Thyroid gland (tissue), 4 donors: ENCODE results near the gene PPHLN1. TPM values are rescaled to one million over a fixed set of nuclear protein-coding genes. Genes with fewer than 3 reads are reported as not detected.
"Not testable (repeated sequence)": the region's sequence is repeated elsewhere in the genome, so short reads cannot be mapped to it uniquely, and the experiment has no call there.

Source experiments
- DNase-seq, 2 donors: peaks; one replicate each; pipeline ENCODE4 v3.0.0-alpha.2; 2019
- H3K27ac ChIP-seq, 3 donors: fragments of 200-600 bp; sonication (generic); 1 replicate in 2 of 3; 2 replicates in 1 of 3; pipeline ENCODE4 v1.5.1; 2016 to 2019; ENCODE audit warnings: mild to moderate bottlenecking in 1 of 3, moderate library complexity in 1 of 3
- H3K27me3 ChIP-seq: fragments of 200-600 bp; sonication (generic); one replicate; pipeline ENCODE4 v1.5.1; 2019
- H3K36me3 ChIP-seq, 2 donors: fragments of 200-600 bp; sonication (generic); one replicate each; pipeline ENCODE4 v1.5.1; 2016 to 2019
- H3K4me1 ChIP-seq, 2 donors: fragments of 200-600 bp; sonication (generic); one replicate each; pipeline ENCODE4 v1.5.1; 2017 to 2019
- H3K4me3 ChIP-seq, 3 donors: fragments of 200-600 bp; sonication (generic); replicated peaks in 1 of 3; 1 replicate in 2 of 3; 2 replicates in 1 of 3; pipeline ENCODE4 v1.5.1; 2016; ENCODE audit warnings: mild to moderate bottlenecking in 1 of 3
- H3K9me3 ChIP-seq: fragments of 200-600 bp; sonication (generic); one replicate; pipeline ENCODE4 v1.5.1; 2017
- POLR2A ChIP-seq, 2 donors: fragments of 450-650 bp; IDR thresholded peaks; one replicate each; pipeline ENCODE4 v1.6.1; 2017; ENCODE audit warnings: antibody characterized with exemption in 2 of 2, mild to moderate bottlenecking in 2 of 2, moderate library complexity in 1 of 2
- WGBS, 2 donors: methylation state at CpG; one replicate each; pipeline ENCODE4 v1.1.5; 2017; 5-methylcytosine and 5-hydroxymethylcytosine counted together
- intact Hi-C: fragments of 100-400 bp; cut with DNase I; formaldehyde crosslinking; loops from one replicate; pipeline ENCODE4 v1.15.1; 2023
- total RNA-seq, 4 donors: library from RNA; depleted of rRNA; stranded (reverse); fragments of >200 nt; gene quantifications; one replicate each; pipeline ENCODE4 v1.2.3, GENCODE V29; 2016
- TF ChIP-seq, protein P1 (sequence below), 6 experiments: fragments of 200-600 bp in 3 of 6; fragments of 450-650 bp in 3 of 6; sonication (generic) in 3 of 6; IDR thresholded peaks; one replicate each; pipeline ENCODE4 v1.5.1; 2016 to 2019; ENCODE audit warnings: antibody characterized with exemption in 6 of 6, mild to moderate bottlenecking in 2 of 6, inconsistent platforms in 1 of 6, moderate library complexity in 1 of 6

Gene PPHLN1
- total RNA-seq, 4 donors from 2014 or later: 57.9 to 91.3 (median 66.3) TPM

DNA sequence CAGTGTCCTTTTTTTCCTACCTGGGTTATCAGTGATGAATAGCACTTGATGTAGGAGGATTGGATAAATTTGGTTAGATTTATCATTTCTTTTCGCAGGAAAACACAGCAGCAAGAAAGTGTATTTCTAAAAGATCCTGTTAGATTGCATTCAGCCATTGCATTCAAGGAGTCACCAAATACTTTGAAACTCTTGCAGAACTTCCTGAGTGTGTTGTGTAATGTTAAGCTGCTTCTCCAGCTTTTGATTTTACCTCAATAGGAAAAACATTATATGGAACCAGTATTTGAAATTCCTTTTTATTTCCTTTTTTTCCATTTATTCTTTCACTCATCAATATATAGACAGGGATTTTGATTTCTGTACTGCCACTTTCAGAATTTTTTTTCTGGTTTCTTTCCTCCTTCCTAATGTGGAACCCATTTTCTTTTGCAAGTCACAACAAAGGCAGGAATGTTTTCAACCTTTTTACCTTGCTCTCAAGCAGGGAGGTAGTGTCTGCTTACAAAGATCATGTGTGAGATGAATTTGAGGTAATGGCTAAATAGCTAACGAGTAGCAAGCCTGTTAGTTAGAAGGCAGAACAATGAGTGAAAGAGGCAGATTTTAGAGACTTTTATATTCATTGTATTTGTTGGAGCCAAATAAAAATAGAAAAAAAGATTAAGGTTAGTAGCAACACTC, 56.2 kb downstream of the PPHLN1 start:
- Histone ChIP-seq H3K9me3 (no peaks in the 10 kb centered on the region), H3K4me3 (no peak overlapping the region), H3K27ac (no peak overlapping the region), H3K27me3 (no peaks in the 10 kb centered on the region), H3K36me3 (no peaks in the 10 kb centered on the region), H3K4me1 (no peaks in the 10 kb centered on the region)
- no peak for DNase-seq
- intact Hi-C loops: no loop called here
- WGBS, 2 donors: 90 to 91% methylated on average over 2 of the region's 2 CpGs
- TF ChIP-seq, protein P1, sequence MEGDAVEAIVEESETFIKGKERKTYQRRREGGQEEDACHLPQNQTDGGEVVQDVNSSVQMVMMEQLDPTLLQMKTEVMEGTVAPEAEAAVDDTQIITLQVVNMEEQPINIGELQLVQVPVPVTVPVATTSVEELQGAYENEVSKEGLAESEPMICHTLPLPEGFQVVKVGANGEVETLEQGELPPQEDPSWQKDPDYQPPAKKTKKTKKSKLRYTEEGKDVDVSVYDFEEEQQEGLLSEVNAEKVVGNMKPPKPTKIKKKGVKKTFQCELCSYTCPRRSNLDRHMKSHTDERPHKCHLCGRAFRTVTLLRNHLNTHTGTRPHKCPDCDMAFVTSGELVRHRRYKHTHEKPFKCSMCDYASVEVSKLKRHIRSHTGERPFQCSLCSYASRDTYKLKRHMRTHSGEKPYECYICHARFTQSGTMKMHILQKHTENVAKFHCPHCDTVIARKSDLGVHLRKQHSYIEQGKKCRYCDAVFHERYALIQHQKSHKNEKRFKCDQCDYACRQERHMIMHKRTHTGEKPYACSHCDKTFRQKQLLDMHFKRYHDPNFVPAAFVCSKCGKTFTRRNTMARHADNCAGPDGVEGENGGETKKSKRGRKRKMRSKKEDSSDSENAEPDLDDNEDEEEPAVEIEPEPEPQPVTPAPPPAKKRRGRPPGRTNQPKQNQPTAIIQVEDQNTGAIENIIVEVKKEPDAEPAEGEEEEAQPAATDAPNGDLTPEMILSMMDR (IDR thresholded peaks at IDR 0.05): no peak
- no peak for TF ChIP-seq POLR2A (IDR thresholded peaks at IDR 0.05)

DNA sequence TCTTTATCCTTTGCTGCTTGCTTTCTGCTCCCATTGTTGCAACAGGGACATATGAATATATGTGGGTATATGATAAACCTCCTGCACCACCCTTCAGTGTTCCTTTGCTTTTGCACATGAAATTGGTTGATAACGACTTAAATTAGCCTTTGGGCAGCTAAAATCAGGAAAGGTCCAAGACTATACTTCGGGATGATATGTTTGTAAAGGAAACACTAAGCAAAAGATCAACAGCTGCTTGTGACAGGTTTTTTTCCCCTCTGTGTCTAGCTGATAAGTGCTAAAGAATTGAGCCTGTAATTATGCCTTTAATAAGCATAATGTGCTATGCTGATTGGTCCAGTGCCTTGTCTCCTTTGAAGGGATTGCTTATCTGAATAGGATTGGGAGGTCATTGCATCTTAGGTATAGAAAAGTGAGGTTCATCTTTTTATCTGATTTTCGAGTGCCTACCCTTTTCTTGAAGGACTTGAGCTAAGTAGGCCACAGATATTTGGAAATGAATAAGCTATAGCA, 59.4 kb downstream of the PPHLN1 start:
- Histone ChIP-seq H3K9me3 (no peaks in the 10 kb centered on the region), H3K4me3 (no peak overlapping the region), H3K4me1 (no peaks in the 10 kb centered on the region), H3K27ac (no peak overlapping the region), H3K27me3 (no peaks in the 10 kb centered on the region), H3K36me3 (peaks cover 0 to 3% of the 10 kb centered on the region in 2 donors)
- TF ChIP-seq, protein P1 (IDR thresholded peaks at IDR 0.05): no peak
- TF ChIP-seq POLR2A (IDR thresholded peaks at IDR 0.05): no peak
- 90 to 97% methylated on average over 3 of the region's 3 CpGs for WGBS, 2 donors
- DNase-seq: no peak
- intact Hi-C loops: no loop called here

DNA sequence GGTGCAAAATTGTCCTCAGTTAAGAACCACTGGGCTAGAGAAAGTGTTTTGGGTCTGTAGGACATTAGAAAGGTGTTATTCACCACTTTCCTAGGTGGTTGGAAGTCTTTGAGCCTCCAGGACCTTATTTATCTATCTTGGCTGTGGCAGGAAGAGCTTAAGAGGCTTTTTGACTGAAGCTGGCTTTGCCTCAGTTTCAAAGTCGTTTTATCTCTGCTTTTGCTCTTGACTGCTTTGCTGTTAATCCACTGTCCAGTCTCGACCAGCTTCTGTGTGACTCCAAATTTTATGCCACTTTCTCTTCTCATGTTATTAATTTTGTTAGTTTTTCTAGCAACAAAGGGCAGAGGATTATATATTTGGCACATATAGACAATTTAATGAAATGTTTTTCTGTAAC, 60.3 kb downstream of the PPHLN1 start:
- WGBS, 2 donors: 47 to 59% methylated on average over 2 of the region's 2 CpGs
- Histone ChIP-seq H3K4me3 (no peak overlapping the region), H3K9me3 (no peaks in the 10 kb centered on the region), H3K36me3 (peaks cover 0 to 3% of the 10 kb centered on the region in 2 donors), H3K27ac (no peak overlapping the region), H3K4me1 (no peaks in the 10 kb centered on the region), H3K27me3 (no peaks in the 10 kb centered on the region)
- no peak for DNase-seq
- no peak for TF ChIP-seq POLR2A (IDR thresholded peaks at IDR 0.05)
- TF ChIP-seq, protein P1 (IDR thresholded peaks at IDR 0.05): no peak
- intact Hi-C loops: no loop called here

DNA sequence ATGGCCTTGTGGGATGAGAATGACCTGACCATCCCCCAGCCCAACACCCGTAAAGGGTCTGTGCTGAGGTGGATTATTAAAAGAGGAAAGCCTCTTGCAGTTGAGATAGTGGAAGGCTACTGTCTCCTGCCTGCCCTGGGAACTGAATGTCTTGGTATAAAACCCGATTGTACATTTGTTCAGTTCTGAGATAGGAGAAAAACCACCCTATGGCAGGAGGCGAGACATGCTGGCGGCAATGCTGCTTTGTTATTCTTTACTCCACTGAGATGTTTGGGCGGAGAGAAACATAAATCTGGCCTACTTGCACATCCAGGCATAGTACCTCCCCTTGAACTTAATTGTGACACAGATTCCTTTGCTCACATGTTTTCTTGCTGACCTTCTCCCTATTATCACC, 62.1 kb downstream of the PPHLN1 start:
- H3K27me3 ChIP-seq, DNase-seq, intact Hi-C loops, H3K4me3 ChIP-seq, H3K4me1 ChIP-seq, H3K9me3 ChIP-seq, H3K27ac ChIP-seq, H3K36me3 ChIP-seq: not testable (repeated sequence)
- 95 to 100% methylated on average over 5 of the region's 5 CpGs for WGBS, 2 donors

DNA sequence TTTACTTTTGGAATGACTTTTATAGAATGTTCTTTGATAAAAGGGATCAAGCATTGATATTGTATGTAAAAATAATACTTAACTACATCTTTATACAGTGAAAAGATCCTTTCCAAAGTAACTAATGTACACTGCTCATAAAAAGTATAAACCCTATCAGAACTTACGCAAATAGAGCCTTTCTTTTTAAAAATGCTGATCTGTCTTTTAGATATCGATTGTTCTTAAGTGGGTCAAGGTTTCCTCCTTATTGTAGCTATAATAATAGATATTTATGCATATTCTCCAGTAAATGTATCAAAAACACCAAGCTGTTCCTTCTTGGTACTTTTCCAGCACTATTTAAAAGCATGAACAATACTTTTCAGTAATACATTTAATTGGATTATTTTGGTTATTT, 68.5 kb downstream of the PPHLN1 start:
- WGBS, 2 donors: 90 to 94% methylated on average over 2 of the region's 2 CpGs
- H3K27me3 ChIP-seq: no peaks in the 10 kb centered on the region
- intact Hi-C loops: no loop called here
- no peak overlapping the region for H3K4me3 ChIP-seq
- TF ChIP-seq POLR2A (IDR thresholded peaks at IDR 0.05): no peak
- TF ChIP-seq, protein P1 (IDR thresholded peaks at IDR 0.05): no peak
- DNase-seq: no peak
- no peaks in the 10 kb centered on the region for H3K9me3 ChIP-seq
- H3K4me1 ChIP-seq: no peaks in the 10 kb centered on the region
- no peaks in the 10 kb centered on the region for H3K36me3 ChIP-seq
- H3K27ac ChIP-seq: no peak overlapping the region
